ENCODE data around the gene MORN2.

The MORN2 gene

GRCh38 chr2:38892819-38893218 lies 17.0 kb downstream of the MORN2 start:
- DNase-seq, result no peak

DNA sequence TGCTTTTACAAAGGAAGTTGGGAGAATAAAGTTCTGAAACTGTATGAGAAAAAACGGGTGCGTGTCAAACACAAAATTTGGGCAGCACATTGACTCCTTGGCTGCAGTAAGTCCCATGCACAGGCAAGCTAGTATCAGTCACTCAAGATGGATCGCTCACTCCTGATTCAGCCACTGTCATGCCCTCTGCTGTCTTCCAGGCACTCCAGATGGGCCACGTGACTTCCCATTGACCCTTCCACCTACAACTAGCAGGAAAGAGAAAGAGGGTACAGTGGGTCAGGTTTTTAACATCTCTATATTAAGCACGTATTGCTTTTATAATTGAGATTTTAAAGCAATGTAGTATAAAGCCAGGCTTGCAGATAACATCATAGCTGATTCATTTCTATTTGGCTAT lies 22.5 kb downstream of the MORN2 start:
- DNase-seq, result no peak

GRCh38 chr2:38900726-38901125 lies 24.9 kb downstream of the MORN2 start:
- DNase-seq, result no peak

- no peak for DNase-seq
Measured at GRCh38 chr2:38905251-38905650, 29.5 kb downstream of the MORN2 start.

GRCh38 chr2:38907242-38907641 lies 31.5 kb downstream of the MORN2 start:
- DNase-seq, result no peak

GRCh38 chr2:38907743-38908562 lies 32.2 kb downstream of the MORN2 start:
- no peak for DNase-seq

- DNase-seq, result no peak
Measured at GRCh38 chr2:38909872-38910271, 34.1 kb downstream of the MORN2 start.

DNA sequence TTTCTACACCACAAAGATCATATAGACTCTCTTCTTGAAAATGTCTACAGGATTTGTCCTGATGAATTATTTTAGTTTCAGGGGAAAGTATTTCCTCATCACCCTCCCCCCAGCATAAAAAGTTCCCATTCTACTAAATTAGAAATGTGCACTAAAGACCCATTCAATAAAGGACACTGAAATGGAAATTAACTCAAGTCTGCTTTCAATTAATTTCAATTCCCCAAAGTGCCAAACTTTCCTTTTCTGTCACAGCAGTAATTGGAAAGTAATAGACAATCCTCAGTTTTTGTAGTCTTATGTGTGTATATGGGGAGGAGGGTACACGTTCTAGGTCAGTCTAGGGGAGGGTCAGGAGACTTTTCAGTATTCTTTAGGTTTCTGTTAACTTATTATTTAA lies 35.4 kb downstream of the MORN2 start:
- no peak for DNase-seq

- DNase-seq, result no peak
Measured at GRCh38 chr2:38912619-38913018, 36.8 kb downstream of the MORN2 start.

- no peak for DNase-seq
Measured at GRCh38 chr2:38922389-38922788, 46.6 kb downstream of the MORN2 start.

DNA sequence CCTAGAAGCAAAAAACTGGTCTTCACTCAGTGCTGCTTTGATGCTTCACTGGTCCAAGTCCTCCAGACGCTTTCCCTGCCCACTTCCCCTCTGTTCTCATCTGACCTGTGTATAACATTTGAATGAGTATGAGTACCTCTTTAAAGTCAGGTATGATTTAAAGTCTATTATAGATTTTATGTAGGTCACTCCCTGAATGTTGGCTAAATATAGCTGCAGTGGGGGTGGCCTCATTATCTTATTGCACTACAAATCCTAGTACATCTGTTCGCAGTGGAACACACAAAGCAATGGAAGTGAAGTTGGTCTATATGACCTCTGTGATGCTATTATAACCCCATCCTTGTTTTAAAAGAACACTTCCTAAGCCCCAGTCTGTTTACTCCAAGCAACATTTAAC lies 47.1 kb downstream of the MORN2 start:
- no peak for DNase-seq

DNA sequence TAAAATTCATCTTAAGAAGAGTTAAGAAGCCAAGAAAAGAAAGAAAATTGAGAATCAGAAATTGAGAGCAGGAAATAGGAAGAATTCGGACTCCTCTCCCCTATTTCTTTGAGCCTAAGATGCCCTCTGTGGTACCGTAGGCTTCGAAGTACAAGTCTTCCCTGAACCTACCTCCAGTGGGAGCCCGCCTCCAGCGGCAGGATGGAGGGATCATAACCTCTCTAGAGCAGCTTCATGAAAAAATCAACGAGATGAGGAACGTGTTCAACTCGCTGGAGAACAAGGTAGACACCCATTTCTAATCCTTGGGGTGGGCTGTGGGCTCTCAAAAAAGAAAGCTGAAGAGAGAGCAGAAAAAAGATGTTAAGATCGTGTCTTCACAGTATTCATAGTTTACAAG lies 50.2 kb downstream of the MORN2 start:
- DNase-seq, result no peak

- DNase-seq, result no peak
Measured at GRCh38 chr2:38930600-38930999, 54.8 kb downstream of the MORN2 start.

Measured in stimulated activated CD4-positive, alpha-beta T cell treated with anti-CD3 and anti-CD28 coated beads, Interleukin-2, amount 100 ng/mL, for 48 hours (primary cell).